HG03108 (cell line): ENCODE measurements around the gene PHF5A.
A peak's percentile ranks its signal among the peaks of the same experiment; 100 is the strongest.

Experiments used
- ATAC-seq: cut with Tn5 transposase; IDR thresholded peaks from one replicate; pipeline ENCODE4 v1.9.1; 2021; ENCODE audit warnings: moderate library complexity; ENCODE audit not compliant: unreplicated experiment

The PHF5A gene, protein sequence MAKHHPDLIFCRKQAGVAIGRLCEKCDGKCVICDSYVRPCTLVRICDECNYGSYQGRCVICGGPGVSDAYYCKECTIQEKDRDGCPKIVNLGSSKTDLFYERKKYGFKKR

DNA sequence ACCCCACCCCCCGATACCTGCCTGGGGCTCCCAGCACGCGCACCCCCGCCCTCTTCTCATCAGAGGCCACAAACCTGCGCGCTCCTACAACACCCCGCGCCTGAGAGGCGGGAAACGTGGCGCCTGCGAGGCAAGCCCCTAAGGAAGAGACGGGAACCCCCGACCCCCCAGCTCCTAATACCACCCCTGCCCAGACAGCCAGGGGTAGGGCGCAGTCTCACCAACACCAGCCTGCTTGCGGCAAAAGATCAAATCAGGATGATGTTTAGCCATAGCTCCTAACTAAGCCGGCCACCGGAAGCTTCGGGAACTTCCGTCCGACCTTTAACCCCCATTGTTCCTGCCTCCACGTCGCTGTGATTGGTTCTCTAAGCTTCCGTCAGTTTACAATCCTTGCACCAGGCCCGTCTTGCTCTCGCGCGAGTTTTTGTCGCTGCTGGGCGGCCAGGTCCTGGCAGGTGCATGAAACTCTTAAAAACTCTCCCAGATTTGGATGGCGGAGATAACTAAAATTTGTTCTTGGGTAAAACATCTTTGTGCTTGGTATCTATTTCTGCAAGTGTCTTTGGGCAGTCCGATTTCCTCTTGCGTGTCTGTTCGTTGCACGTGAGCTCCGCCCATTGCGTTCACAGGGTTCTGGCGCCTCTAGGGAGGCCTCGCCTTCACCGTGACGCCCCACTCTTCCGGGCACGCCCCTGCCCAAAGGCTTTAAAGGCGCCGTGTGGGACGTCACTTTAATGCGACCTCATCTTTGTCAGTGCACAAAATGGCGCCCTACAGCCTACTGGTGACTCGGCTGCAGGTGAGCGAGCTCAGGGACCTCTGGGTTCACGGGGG lies at the start of gene PHF5A, which contains the start of gene ACO2:
TSS of gene PHF5A (minus strand) at position 312 of the 837 bp plus-strand sequence. CDS start at position 273, 39 bp downstream.
TSS of gene ACO2 (plus strand) at position 737 of the 837 bp plus-strand sequence. CDS start at position 767, 30 bp downstream.
- ATAC-seq = peak; percentile 89

DNA sequence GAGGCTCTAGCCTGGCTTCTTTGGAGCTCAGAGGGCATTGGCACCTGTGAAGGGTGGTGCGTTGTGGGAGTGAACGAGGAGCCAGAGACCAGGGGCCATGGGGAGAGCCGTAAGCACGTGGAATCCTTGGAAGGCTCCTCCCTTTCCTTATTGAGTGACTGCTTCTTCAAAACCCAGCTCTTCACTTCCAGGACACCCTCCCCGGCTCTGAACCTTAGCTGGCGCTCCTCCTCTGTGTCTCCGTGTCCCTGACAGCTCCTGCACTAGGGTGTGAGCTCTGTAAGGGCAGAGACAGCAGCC lies 49.5 kb upstream of the PHF5A start:
- no peak for ATAC-seq

DNA sequence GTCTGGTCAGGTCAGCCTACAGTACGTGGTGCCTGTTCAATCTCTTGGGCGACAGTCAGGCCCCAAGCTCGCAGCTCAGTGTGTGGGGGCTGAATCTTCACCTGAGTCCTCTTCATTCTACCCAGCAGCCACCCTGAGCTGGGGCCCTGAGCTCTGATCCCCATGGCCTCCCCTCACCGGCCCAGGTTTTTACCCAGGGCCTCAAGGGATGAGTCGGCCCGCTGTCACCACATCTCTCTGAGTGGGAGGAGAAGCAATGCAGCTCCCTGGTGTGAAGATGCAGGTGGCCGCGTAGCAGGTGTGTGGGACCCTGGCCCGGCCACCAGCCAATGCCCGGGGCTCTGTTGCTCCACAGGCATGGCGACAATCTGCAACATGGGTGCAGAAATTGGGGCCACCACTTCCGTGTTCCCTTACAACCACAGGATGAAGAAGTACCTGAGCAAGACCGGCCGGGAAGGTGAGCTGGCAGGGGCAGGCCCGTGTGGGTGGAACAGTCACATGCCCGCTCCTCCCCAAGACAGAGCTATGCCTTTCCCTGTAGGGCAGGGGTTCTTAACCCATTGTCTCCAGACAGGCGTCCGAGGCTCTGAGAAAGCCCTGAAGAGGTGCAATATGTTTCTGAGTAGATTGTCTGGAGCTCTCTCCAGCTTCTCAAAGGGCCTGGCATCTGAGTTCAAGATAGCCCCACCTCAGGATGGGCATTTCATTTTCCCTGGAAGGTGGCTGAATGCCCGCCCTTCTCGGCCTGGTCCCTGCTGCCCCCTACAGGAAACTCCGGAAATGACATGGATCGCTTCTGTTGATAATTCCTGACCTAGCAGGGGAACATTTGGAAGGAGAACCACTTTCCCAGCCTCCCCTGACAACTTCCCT lies 48.9 kb upstream of the PHF5A start:
- no peak for ATAC-seq

DNA sequence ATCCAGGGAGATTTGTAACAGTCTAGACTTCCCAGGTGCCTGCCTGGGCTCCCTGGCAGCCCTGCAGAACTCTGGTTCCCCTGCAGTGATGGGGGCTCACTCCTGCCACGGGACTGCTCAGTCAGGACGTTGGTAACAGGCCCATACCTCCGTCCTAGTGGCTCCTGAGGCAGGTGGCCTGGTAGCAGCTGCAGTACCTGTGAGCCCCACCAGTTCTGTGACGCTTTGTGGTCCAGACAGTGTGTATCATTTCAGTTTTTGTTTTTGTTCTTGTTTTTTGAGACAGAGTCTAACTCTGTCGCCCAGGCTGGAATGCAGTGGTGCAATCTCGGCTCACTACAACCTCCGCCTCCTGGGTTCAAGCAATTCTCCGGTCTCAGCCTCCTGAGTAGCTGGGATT lies 48.0 kb upstream of the PHF5A start:
- no peak for ATAC-seq

DNA sequence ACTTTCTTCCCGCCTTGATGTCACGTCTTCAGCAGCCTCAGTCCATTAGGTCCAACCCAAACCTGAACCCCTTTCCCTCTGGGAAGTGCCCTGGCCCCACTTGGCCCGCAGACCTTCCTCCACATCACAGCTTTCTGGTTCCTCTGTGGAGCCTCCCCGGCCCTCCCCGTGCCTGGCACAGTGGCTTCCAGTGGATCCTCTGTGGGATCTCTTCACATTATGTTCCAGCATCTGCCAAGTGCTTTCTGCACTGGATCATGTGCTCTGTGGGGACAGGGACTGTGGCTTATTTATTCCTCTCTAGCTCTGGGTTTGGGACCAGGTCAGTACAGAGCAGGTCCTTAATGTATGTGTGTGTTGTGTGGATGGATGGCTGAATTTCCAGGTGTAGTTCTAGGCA lies 44.9 kb upstream of the PHF5A start:
- no peak for ATAC-seq

DNA sequence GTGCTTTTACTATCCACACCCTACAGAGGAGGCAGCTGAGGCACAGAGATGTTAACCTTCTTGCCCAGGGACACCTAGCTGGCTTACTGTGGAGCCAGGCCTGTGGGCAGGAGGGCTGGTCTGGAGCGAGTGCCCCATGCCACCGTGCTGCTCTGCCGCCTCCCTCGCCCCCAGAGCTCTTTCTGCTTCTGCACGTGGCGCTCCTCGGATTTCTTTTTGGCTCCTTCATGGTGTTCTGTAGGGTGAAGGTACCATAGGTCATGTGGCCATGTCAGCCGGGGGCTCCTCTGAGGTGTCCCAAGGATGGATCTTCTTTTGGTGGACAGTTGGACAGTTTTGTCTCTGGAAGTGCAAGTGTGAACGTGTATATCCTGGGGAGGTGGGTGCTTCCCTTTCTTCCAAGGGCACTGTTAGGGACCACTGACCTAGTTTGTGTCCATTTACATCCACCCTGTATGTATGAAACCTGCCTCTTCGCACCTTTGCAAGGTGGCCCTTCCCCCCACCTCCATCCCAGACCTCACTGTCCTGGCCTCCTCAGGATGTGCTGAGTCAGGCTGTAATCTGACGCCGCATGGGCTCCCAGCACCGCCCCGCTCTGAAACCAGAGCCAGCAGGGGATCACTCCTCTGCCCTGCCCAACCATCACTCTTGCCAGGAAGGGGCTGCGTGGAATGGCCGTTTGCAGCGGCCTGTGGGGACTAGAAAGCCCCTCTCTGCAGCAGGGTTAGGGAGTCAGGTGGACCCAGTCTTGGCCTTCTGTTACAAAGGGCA lies 44.1 kb upstream of the PHF5A start:
- ATAC-seq = no peak

DNA sequence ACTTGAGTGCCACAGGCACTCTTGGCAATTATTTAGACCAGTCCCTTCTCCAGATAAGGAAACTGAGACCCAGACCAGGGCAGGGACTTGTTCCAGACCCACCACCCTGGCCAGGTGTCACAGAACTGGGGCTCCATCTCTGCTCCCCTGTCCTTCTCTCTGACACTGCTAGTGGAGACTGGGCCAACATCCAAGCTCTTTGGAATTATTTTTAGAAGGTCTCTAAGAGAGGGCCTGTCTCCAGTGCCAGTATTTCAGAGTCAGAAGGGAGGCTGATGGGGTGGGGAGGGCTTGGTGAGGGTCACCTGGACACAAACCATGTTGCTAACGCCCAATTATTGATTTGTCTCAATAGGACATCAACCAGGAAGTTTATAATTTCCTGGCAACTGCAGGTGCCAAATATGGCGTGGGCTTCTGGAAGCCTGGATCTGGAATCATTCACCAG lies 43.1 kb upstream of the PHF5A start:
- ATAC-seq = no peak

DNA sequence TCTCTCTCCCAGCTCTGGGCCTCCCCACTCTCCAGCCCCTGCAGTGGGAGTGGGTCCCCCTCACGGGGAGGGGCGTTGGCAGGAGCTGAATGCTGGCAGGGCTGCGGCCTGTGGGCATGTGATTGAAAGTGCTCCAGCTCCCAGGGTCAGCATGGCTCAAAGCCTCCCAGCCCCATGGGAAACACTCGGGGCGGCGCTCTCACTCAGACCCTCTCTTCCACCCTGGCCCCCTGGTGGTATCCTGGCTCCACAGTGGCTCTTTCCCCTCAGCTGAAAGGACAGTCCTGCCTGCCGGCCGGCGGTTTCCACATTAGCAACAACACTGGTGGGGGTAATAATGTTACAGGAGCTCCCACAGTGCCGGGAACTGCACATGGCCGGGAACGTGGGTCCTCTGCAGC lies 40.3 kb upstream of the PHF5A start:
- no peak for ATAC-seq

DNA sequence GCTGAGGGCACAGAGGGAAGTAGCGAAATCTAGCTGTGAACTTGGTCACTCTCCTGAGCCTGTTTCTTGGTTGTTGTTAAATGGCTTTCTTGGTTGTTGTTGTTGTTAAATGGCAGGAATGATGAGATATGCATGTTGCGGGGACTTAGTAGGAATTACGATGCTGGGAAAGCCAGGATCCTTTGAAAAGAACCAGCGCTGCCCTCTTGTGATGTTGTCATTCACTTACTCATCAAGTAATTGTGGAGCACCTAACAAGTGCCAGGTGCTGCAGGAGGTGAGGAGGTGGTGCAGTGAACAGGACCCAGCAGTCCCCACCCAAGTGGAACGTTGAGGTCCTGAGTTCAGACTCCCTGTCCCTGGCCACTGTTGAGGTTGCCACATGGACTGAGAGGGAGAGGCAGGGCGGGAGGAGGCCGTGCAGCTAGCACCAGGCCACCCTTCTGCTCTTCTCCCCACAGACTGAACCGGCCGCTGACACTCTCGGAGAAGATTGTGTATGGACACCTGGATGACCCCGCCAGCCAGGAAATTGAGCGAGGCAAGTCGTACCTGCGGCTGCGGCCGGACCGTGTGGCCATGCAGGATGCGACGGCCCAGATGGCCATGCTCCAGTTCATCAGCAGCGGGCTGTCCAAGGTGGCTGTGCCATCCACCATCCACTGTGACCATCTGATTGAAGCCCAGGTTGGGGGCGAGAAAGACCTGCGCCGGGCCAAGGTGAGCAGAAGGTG lies 39.0 kb upstream of the PHF5A start:
- no peak for ATAC-seq

DNA sequence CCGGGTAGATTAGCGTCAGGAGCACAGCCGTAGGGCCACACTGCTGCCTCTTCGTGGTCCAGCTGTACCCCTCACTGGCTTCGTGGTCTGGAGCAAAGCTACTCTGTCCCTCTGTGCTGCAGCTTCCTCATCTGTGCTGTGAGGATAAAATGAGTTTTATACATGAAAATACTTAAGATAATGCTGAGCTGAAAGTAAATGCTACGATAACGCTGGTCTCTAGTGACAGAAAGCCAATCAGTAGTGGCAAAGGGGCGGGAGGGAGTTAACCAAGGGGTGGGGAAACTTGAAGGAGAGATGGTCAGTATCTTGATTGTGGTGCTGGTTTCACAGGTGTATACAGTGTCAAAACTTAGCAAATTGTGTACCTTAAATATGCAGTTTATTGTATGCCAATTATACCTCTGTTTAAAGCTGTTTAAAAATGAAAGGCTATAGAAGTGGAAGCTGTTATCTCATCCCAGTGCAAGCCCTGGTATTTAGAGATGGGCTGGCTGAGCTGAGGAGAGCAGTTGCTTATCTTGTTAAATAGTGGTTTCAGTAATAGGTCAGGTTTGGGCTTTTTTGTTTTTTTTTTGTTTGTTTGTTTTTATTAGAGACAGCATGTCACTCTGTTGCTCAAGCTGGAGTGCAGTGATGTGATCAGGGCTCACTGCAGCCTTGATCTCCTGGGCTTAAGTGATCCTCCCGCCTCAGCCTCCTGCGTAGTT lies 37.2 kb upstream of the PHF5A start:
- ATAC-seq = no peak

DNA sequence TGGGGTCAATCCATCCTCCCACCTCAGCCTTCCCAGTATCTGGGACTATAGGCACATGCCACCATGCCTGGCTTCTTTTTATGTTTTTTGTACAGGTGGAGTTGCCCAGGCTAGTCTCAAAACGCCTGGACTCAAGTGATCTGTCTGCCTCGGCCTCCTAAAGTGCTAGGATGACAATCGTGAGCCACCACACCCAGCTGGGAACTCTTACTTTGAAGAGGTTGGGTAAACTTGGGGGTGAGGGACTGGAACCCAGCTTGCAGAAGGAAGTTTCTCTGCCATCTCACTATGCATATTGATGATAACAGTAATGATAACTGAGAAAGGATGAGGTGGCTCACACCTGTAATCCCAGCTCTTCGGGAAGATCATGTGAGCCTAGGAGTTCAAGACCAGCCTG lies 36.3 kb upstream of the PHF5A start:
- no peak for ATAC-seq

DNA sequence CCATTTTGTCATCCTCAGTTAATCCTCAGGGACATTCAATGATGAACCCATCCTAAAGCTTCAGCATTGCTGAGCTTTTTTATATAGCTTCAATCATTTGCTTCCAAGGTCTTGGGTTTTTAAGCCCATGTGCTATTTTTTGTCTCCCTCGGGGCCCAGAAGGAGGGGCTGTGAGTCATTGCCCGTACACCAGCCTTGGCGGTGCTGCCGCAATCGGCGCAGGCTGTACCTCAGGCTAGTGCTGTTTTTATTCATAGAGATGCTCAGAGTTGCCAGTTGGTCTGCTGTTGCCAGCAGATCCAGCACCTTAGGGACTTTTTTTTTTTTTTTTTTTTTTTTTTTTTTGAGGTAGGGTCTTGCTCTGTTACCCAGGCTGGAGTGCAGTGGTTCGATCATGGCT lies 35.9 kb upstream of the PHF5A start:
- no peak for ATAC-seq

DNA sequence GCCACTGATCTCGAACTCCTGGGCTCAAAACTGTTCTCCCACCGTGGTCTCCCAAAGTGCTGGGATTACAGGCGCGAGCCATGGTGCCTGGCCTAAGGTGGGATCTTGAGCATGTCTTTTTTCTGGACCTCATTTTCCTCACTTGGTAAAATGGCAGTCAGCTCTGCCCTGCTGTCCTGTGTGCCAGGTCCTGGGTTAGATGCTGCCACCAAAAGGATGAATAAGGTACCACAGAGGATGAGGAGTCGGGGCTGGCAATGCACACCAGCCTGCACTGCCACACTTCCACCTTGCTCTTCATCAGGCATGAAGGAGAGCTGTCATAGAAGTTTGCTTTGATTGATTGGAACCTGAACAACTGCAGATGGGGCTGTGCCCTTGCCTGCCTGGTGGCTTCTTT lies 32.7 kb upstream of the PHF5A start:
- ATAC-seq = peak; percentile 54

DNA sequence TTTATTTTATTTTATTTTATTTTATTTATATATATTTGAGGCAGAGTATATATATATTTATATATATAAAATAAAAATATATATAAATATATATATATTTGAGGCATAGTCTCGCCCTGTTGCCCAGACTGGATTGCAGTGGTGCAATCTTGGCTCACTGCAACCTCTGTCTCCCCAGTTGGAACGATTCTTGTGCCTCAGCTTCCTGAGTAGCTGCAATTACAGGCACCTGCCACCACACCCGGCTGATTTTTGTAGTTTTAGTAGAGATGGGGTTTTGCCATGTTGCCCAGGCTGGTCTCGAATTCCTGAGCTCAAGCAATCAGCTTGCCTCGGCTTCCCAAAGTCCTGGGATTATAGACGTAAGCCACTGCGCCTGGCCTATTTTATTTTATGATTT lies 31.8 kb upstream of the PHF5A start:
- no peak for ATAC-seq

DNA sequence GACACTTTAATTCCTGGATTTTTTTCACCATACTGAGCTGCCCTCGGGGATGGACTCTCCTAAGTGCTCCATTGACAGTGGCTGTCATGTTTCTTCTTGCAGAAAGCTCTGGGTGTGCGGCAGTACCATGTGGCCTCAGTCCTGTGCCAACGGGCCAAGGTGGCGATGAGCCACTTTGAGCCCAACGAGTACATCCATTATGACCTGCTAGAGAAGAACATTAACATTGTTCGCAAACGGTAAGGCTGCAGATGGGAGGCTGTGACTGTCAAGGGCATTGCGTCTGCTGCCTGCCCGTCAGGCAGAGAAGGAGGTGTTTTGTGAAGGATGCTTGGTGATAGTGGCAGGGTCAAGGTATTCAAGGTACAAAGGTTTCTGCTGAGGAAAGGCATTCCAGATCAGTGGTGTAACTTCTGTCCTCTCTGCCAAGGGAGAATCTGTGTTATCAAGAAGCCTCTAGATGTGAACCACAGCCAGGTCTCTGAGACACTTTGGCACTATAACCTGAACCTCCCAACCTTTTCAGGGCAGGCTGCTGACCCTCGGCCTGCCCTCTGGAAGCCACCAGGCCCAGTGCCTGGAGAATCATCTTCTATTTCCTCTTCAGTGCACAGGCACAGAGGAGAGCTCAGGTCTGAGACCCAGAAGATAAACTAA lies 31.3 kb upstream of the PHF5A start:
- no peak for ATAC-seq

DNA sequence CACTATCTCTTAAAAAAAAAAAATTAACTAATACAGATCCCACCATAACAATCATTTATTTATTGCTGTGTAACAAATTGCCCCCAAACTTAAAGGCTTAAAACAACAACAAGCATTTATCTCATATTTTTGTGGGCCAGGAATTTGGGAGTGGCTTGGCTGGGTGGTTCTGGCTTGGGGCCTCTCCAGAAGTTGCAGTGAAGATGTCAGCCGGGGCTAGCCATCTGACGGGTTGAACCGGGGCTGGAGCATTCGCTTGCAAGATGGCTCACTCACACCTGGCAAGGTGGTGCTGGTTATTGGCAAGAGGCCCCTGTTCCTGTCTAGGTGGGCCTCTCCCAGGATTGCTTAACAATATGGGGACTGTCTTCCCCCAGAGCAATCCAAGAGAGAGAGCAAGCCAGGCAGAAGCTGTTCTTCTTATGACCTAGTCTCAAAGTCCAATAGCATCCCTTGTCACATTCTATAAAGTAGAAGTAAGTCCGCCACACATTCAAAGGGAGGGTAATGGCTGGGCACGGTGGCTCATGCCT lies 29.9 kb upstream of the PHF5A start:
- no peak for ATAC-seq

DNA sequence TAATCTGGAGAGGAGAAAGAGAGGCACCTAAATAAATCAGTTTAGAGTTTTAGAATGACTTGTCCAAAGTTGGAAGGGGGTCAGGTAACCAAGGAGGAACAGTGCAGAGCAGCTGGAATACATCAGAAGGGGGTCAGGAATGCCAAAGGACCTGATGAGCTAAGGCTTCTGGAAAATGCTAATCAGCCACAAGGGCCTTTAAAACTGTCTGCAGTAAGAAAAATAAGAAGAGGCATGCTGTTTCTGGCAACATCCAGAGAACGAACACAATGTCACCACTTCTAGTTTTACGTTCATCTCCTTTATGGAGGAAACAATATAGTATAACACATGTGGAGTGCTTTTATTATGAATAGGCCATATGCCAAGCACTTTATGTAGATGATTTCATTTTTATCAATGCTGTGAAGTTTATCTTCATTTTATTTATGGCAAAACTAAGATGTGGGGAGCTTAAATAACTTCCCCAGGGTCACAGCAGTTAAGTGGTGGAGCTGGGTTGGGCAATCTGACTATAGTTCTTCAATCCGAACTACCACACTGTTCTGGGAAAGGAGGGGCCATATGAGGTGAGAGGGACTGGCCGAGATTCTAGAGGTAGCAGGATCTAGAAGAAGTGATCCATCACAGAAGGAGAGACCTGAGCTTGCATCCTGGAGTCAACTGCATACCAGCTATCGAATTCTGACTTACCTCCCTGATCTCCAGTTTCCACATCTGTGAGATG lies 23.0 kb upstream of the PHF5A start:
- no peak for ATAC-seq
